PFSK-1 (cell line): ENCODE measurements around the gene GPR142.

Source experiments
- FOXP2 ChIP-seq: optimal IDR thresholded peaks from 2 replicates; pipeline ENCODE3; 2011; ENCODE audit warnings: borderline replicate concordance, control low read depth, inconsistent platforms; ENCODE audit not compliant: insufficient read depth; ENCODE audit errors: extremely low read length, extremely low read depth
- POLR2AphosphoS5 ChIP-seq: IDR thresholded peaks from 2 replicates; pipeline ENCODE4 v1.6.1; 2012; ENCODE audit warnings: low read depth, mild to moderate bottlenecking, control low read depth, low read length, moderate library complexity
- SIN3A ChIP-seq: IDR thresholded peaks from 2 replicates; pipeline ENCODE4 v1.6.1; 2012; ENCODE audit warnings: mild to moderate bottlenecking, low read length, moderate library complexity, borderline replicate concordance; ENCODE audit not compliant: insufficient read depth
- TAF1 ChIP-seq: IDR thresholded peaks from 2 replicates; pipeline ENCODE4 v1.6.1; 2012; ENCODE audit warnings: low read length, control low read depth, borderline replicate concordance; ENCODE audit not compliant: insufficient read depth
- TF ChIP-seq, protein P1 (sequence below), 2 experiments: IDR thresholded peaks; 2 replicates each; pipeline versions ENCODE4 v1.6.1 to v1.8.0; 2011 to 2012; ENCODE audit warnings: low read depth in 2 of 2, low read length in 2 of 2, control low read depth in 1 of 2, inconsistent platforms in 1 of 2, mild to moderate bottlenecking in 1 of 2, moderate library complexity in 1 of 2; ENCODE audit not compliant: insufficient read depth in 1 of 2

DNA sequence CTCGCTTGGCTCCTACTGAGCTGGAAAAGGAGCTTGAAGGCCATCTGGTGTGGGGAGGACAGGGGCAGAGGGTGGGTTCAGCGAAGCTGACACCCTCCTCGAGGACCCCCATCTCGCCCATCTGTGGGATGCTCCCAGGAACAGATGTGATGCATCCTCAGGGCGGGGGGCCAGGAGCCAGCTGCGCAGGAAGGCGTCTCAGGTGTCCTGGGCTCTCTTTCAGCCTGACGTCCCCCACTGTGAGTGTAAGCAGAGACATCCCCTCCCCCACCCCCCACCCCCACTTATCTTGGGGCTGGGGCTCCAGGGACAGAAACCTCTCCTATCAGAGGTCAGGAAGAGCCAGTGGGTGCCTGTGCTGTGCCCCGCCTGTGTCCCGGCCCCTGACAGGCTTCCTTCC is 25.1 kb upstream of the GPR142 start:
- no peak for TF ChIP-seq POLR2AphosphoS5
- TF ChIP-seq FOXP2: no peak
- no peak for TF ChIP-seq TAF1
- TF ChIP-seq, protein P1, sequence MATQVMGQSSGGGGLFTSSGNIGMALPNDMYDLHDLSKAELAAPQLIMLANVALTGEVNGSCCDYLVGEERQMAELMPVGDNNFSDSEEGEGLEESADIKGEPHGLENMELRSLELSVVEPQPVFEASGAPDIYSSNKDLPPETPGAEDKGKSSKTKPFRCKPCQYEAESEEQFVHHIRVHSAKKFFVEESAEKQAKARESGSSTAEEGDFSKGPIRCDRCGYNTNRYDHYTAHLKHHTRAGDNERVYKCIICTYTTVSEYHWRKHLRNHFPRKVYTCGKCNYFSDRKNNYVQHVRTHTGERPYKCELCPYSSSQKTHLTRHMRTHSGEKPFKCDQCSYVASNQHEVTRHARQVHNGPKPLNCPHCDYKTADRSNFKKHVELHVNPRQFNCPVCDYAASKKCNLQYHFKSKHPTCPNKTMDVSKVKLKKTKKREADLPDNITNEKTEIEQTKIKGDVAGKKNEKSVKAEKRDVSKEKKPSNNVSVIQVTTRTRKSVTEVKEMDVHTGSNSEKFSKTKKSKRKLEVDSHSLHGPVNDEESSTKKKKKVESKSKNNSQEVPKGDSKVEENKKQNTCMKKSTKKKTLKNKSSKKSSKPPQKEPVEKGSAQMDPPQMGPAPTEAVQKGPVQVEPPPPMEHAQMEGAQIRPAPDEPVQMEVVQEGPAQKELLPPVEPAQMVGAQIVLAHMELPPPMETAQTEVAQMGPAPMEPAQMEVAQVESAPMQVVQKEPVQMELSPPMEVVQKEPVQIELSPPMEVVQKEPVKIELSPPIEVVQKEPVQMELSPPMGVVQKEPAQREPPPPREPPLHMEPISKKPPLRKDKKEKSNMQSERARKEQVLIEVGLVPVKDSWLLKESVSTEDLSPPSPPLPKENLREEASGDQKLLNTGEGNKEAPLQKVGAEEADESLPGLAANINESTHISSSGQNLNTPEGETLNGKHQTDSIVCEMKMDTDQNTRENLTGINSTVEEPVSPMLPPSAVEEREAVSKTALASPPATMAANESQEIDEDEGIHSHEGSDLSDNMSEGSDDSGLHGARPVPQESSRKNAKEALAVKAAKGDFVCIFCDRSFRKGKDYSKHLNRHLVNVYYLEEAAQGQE (IDR thresholded peaks at IDR 0.05; ENCODE audit: insufficient read depth in 1 of 2, low read depth in 2 of 2, low read length in 2 of 2): no peak
- no peak for TF ChIP-seq SIN3A
